ENCODE data around the gene KIF4B. TPM values are rescaled to one million over a fixed set of nuclear protein-coding genes. Genes with fewer than 3 reads are reported as not detected.

KIF4B gene
- polyA plus RNA-seq, 1 of the 3 experiments (the other 2 are of a cell fraction) = 0.02 TPM

DNA sequence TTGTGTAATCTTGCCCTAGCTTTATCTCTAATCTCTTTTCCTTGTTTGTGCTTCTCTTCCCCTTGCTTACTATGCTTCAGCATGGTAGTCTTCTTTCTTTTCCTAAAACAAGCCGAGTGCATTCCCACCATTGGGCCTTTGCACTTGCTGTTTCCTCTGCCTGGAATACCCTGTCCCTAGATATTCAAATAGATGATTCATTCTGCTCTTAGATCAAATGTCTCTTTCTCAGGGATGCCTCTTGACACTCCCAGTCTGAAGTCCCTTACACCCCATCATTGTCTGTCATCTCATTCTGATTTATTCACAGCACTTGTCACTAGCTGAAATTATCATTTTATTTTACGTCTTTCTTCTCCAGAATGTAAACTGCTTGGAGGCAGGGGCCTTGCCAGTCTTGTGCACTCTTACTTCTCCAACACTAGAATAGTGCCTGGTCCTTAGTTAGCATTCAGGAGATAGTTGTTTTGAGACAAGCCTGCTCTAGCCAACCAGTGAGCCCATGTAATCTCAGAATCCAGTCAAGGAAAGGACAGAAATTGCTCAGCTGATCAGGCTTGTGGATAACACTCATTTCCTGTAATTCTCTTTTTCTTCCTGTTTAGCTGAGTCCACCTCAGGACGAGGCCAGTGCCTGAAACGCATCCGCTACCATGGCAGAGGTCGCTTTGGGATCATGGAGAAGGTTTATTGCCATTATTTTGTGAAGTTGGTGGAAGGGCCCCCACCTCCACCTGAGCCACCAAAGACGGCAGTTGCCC, 47.3 kb upstream of the KIF4B start:
- peaks cover 0 to 4% of the 10 kb centered on the region in 2 experiments; a peak in 1 of 4 replicates for H3K4me1 ChIP-seq (ENCODE audit: control insufficient read depth in 1 of 2, insufficient read depth in 2 of 2, low read depth in 1 of 2, low read length in 1 of 2)
- no peaks in the 10 kb centered on the region for H4K20me1 ChIP-seq (ENCODE audit: insufficient read depth)

DNA sequence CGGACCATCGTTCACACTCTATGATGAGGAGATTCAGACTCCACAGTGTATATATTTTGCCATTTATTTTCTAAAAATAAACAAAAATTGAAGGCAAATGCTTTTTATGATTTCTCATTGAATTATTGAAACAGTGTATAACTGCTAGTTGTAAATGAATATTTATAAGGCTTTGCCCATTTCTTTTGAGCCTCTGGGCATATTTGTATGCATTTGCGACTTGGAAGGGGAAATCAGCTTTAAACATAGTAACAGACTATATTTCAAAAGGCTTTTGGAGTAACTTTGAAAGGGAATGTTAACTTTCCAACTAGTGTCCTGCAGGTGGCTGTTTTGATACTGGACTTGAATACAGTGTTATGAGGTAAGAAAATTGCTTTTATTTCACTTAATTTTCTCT, 46.7 kb upstream of the KIF4B start:
- Histone ChIP-seq H3K27me3 (ENCODE audit: insufficient read depth) (no peaks in the 10 kb centered on the region), H3K9me3 (no peaks in the 10 kb centered on the region), H3K9me2 (no peaks in the 10 kb centered on the region), H3K9ac (no peak overlapping the region), H3F3A (replicated peaks; ENCODE audit: insufficient read depth) (peaks cover 6% of the 10 kb centered on the region), H3K36me3 (replicated peaks in 1 of 2; ENCODE audit: control insufficient read depth in 1 of 2, insufficient read depth in 2 of 2, low read length in 1 of 2) (peaks cover 31 to 32% of the 10 kb centered on the region in 2 experiments), H3K4me3 (ENCODE audit: low read depth in 2 of 2, low read length in 1 of 2) (no peak overlapping the region), H3K4me2 (no peak overlapping the region), H3K27ac (ENCODE audit: low read depth in 2 of 2, low read length in 1 of 2) (no peak overlapping the region; a peak in 1 of 4 replicates), H4K20me1 (ENCODE audit: insufficient read depth) (no peaks in the 10 kb centered on the region), H3K79me2 (ENCODE audit: insufficient read depth) (no peaks in the 10 kb centered on the region), H3K4me1 (ENCODE audit: control insufficient read depth in 1 of 2, insufficient read depth in 2 of 2, low read depth in 1 of 2, low read length in 1 of 2) (peaks cover 0 to 4% of the 10 kb centered on the region in 2 experiments; a peak in 1 of 4 replicates), H2AFZ (ENCODE audit: low read depth) (no peak overlapping the region)
- ChIA-PET CTCF (interaction anchor here (2.1 kb wide), 1 partner anchor 181 kb away, joined by 6 read pairs; no protein-coding TSS in a partner anchor), POLR2A (no interaction called here)
- over 99% methylated on average over 3 of the region's 3 CpGs for WGBS (ENCODE audit: low lambda C conversion rate)
- no peak for TF ChIP-seq EZH2phosphoT487 (IDR thresholded peaks at IDR 0.05; ENCODE audit: borderline replicate concordance, low read depth)
- TF ChIP-seq, protein P1, sequence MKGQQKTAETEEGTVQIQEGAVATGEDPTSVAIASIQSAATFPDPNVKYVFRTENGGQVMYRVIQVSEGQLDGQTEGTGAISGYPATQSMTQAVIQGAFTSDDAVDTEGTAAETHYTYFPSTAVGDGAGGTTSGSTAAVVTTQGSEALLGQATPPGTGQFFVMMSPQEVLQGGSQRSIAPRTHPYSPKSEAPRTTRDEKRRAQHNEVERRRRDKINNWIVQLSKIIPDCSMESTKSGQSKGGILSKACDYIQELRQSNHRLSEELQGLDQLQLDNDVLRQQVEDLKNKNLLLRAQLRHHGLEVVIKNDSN (IDR thresholded peaks at IDR 0.05; ENCODE audit: borderline replicate concordance, low read depth) = no peak
- no peak for TF ChIP-seq CHD2 (IDR thresholded peaks at IDR 0.05; ENCODE audit: low read length, partially characterized antibody)
- no peak for TF ChIP-seq YY1 (IDR thresholded peaks at IDR 0.05; ENCODE audit: low read depth)
- TF ChIP-seq POLR2AphosphoS5 (IDR thresholded peaks at IDR 0.05; ENCODE audit: low read depth, low read length) = no peak
- TF ChIP-seq RCOR1 (IDR thresholded peaks at IDR 0.05; ENCODE audit: low read length) = no peak
- no peak for TF ChIP-seq MEF2A (IDR thresholded peaks at IDR 0.05; ENCODE audit: borderline replicate concordance, low read depth)
- TF ChIP-seq SIN3A (IDR thresholded peaks at IDR 0.05; ENCODE audit: borderline replicate concordance, low read depth, low read length) = no peak
- no peak for TF ChIP-seq NFIC (IDR thresholded peaks at IDR 0.05; ENCODE audit: borderline replicate concordance)
- TF ChIP-seq, protein P2, sequence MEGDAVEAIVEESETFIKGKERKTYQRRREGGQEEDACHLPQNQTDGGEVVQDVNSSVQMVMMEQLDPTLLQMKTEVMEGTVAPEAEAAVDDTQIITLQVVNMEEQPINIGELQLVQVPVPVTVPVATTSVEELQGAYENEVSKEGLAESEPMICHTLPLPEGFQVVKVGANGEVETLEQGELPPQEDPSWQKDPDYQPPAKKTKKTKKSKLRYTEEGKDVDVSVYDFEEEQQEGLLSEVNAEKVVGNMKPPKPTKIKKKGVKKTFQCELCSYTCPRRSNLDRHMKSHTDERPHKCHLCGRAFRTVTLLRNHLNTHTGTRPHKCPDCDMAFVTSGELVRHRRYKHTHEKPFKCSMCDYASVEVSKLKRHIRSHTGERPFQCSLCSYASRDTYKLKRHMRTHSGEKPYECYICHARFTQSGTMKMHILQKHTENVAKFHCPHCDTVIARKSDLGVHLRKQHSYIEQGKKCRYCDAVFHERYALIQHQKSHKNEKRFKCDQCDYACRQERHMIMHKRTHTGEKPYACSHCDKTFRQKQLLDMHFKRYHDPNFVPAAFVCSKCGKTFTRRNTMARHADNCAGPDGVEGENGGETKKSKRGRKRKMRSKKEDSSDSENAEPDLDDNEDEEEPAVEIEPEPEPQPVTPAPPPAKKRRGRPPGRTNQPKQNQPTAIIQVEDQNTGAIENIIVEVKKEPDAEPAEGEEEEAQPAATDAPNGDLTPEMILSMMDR (IDR thresholded peaks at IDR 0.05) = no peak
- TF ChIP-seq, protein P3, sequence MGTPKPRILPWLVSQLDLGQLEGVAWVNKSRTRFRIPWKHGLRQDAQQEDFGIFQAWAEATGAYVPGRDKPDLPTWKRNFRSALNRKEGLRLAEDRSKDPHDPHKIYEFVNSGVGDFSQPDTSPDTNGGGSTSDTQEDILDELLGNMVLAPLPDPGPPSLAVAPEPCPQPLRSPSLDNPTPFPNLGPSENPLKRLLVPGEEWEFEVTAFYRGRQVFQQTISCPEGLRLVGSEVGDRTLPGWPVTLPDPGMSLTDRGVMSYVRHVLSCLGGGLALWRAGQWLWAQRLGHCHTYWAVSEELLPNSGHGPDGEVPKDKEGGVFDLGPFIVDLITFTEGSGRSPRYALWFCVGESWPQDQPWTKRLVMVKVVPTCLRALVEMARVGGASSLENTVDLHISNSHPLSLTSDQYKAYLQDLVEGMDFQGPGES (IDR thresholded peaks at IDR 0.05; ENCODE audit: low read depth, low read length) = no peak
- no peak for TF ChIP-seq GABPA (IDR thresholded peaks at IDR 0.05; ENCODE audit: low read depth)
- DNase-seq = no peak

More for the DNA sequence above, 47.3 kb upstream of the KIF4B start:
- no peak overlapping the region; a peak in 1 of 4 replicates for H3K27ac ChIP-seq (ENCODE audit: low read depth in 2 of 2, low read length in 1 of 2)
- no peak for TF ChIP-seq FOSL2 (IDR thresholded peaks at IDR 0.05; ENCODE audit: borderline replicate concordance, low read depth)
- TF ChIP-seq ELF1 (IDR thresholded peaks at IDR 0.05) = no peak
- TF ChIP-seq TEAD4 (IDR thresholded peaks at IDR 0.05; ENCODE audit: borderline replicate concordance, insufficient read depth) = no peak
- no peak for TF ChIP-seq EZH2phosphoT487 (IDR thresholded peaks at IDR 0.05; ENCODE audit: borderline replicate concordance, low read depth)
- no peak for TF ChIP-seq SMC3 (IDR thresholded peaks at IDR 0.05; ENCODE audit: low read depth, low read length)
- TF ChIP-seq, protein P3 (IDR thresholded peaks at IDR 0.05; ENCODE audit: low read depth, low read length) = no peak
- TF ChIP-seq TAF1 (IDR thresholded peaks at IDR 0.05; ENCODE audit: borderline replicate concordance, low read depth, low read length) = no peak
- TF ChIP-seq RAD21 (IDR thresholded peaks at IDR 0.05; ENCODE audit: low read length) = no peak
- no peak for TF ChIP-seq FOXJ3 (CRISPR knock-in tag; IDR thresholded peaks at IDR 0.05)
- TF ChIP-seq RXRA (IDR thresholded peaks at IDR 0.05; ENCODE audit: borderline replicate concordance, low read depth) = no peak
- no peak for TF ChIP-seq TCF12 (IDR thresholded peaks at IDR 0.05)
- TF ChIP-seq POLR2AphosphoS5 (IDR thresholded peaks at IDR 0.05; ENCODE audit: low read depth, low read length) = no peak
- TF ChIP-seq, protein P1 (IDR thresholded peaks at IDR 0.05; ENCODE audit: borderline replicate concordance, low read depth) = no peak
- no peak for TF ChIP-seq EP300 (IDR thresholded peaks at IDR 0.05; ENCODE audit: borderline replicate concordance in 1 of 2, low read depth in 1 of 2, low read length in 1 of 2)
- TF ChIP-seq MEF2A (IDR thresholded peaks at IDR 0.05; ENCODE audit: borderline replicate concordance, low read depth) = no peak
- no peak for TF ChIP-seq YY1 (IDR thresholded peaks at IDR 0.05; ENCODE audit: low read depth)
- H3K27me3 ChIP-seq (ENCODE audit: insufficient read depth) = no peaks in the 10 kb centered on the region
- WGBS (ENCODE audit: low lambda C conversion rate) = 88% methylated on average over 7 of the region's 7 CpGs
- H2AFZ ChIP-seq (ENCODE audit: low read depth) = no peak overlapping the region
- no peak overlapping the region for H3K9ac ChIP-seq
- no peak overlapping the region for H3K4me2 ChIP-seq
- POLR2A ChIA-PET = no interaction called here
- no peaks in the 10 kb centered on the region for H3K79me2 ChIP-seq (ENCODE audit: insufficient read depth)
- no peaks in the 10 kb centered on the region for H3K9me2 ChIP-seq
- no peak overlapping the region for H3K4me3 ChIP-seq (ENCODE audit: low read depth in 2 of 2, low read length in 1 of 2)
- no peaks in the 10 kb centered on the region for H3K9me3 ChIP-seq
- CTCF ChIA-PET = interaction anchor here (0.6 to 2.1 kb wide), 4 partner anchors 147 to 581 kb away, joined by 3 to 6 read pairs (median 3); no protein-coding TSS in a partner anchor
- peaks cover 33 to 34% of the 10 kb centered on the region in 2 experiments for H3K36me3 ChIP-seq (replicated peaks in 1 of 2; ENCODE audit: control insufficient read depth in 1 of 2, insufficient read depth in 2 of 2, low read length in 1 of 2)
- H3F3A ChIP-seq (replicated peaks; ENCODE audit: insufficient read depth) = peaks cover 3% of the 10 kb centered on the region
- DNase-seq = no peak
